HG02981 (cell line): ENCODE results near the gene MCF2L.

Experiments
- ATAC-seq: cut with Tn5 transposase; IDR thresholded peaks from one replicate; pipeline ENCODE4 v1.9.1; 2021; ENCODE audit warnings: mild to moderate bottlenecking, moderate library complexity; ENCODE audit not compliant: unreplicated experiment

The MCF2L gene

DNA sequence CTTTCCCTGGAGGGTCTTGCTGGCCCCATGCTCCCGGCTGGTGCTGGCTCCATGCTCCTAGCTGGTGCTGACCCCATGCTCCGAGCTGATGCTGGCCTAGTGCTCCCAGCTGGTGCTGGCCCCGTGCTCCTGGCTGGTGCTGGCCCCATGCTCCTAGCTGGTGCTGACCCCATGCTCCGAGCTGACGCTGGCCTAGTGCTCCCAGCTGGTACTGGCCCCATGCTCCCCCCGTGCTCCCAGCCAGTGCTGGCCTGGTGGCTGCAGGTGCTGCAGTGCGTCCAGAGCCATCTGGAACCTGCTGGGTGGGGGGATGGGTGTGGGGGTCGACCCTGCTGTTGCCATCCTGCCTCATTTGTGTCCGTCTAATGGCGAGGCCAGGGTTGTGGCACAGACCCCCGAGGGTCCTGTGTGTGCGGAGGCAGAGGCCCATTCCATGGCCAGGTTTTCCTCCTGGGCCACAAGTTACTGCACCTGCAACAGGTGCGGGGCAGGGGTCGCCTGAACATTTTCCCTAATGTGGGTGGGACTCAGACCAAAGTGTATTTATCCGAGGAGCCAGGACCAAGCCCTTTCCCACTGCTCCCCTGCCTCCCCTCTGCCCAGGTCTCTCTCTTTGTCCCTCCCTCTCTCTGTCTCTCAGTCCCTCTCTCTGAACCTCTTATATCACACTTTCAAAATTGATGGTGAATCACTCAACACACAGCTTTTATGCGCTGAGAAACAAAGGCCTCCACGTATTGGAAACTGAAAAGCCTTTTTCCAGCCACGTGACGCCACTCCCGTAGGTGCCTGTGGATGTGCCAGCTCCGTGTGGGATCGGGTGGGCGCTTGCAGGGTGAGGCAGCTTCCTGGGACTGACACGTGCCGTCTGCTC, 45.1 kb downstream of the MCF2L start:
- ATAC-seq: no peak

DNA sequence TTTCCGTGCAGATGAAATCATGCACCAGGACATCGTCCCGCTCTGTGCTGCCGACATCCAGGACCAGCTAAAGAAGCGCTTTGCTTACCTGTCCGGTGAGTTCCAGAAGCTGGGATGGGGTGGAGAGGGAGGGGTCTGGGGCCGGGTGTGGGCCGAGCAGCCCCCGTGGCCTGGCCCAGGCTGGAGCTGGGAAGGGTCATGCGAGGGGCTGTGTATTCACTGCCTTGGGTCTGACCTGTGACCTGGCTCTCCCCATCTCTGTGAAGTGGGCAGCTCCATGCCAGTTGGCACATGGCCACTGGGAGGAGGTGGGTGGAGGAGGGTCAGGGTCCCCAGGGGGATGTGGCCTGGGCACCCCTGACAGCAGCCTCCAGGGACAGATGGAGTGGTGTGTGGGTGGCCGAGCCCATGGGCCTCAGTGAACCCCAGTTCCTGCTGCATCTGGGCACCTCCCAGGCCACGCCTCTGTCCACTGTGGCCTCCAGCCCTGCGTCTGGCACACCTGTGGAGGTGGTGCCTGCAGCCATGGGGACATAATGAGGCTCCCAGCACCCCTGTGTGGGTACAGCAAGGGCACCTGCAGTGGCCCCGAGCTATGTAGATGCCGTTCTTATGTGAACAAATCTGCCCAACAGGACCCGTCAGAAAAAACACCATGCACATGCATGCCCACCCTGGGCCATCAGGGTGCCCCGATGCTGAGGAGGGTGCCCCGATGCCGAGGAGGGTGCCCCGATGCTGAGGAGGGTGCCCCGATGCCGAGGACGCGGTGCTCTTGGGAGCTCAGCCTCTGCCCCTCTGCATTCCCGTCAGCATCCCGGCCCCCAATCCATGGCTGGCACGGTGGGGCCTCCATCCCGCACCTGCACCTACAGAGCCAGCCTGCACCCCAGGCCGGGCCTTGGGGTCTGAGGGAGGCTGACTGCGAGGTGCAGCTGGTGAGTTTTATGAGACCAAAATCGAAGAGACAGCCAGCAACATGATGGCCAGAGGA, 46.0 kb downstream of the MCF2L start:
- no peak for ATAC-seq

DNA sequence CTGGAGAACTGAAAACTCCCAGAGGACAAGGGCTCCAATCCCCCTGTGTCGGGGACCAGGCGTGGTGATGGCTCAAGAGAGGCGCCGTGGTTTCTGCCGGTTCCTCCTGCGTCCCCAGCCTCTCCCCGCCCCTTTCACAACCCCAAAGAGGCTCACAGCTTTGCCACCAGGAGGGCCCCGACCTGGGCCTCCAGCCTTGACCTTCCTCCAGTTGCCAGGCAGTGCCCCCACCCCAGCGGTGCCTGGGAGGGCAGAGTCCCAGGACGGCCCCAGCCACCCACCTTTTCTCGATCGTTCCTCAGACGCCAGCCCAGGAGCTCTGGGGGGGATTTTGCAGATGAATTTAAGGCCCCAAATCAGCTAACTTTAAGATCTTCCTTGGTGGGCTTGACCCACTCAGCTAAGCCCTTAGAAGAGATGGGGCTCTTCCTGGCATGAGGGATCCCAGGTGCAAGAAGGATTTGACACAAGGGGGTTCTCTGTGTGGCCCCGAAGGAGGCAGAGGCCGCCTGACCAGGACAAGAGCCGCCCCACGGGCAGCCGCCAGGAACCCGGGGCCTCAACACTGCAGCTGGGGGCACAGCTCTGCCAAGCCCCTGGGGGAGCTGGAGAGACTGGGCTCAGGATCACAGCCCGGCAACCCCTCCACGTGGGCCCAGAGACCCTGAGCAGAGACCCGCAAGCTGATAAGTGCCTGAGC, 47.0 kb downstream of the MCF2L start:
- ATAC-seq: no peak

DNA sequence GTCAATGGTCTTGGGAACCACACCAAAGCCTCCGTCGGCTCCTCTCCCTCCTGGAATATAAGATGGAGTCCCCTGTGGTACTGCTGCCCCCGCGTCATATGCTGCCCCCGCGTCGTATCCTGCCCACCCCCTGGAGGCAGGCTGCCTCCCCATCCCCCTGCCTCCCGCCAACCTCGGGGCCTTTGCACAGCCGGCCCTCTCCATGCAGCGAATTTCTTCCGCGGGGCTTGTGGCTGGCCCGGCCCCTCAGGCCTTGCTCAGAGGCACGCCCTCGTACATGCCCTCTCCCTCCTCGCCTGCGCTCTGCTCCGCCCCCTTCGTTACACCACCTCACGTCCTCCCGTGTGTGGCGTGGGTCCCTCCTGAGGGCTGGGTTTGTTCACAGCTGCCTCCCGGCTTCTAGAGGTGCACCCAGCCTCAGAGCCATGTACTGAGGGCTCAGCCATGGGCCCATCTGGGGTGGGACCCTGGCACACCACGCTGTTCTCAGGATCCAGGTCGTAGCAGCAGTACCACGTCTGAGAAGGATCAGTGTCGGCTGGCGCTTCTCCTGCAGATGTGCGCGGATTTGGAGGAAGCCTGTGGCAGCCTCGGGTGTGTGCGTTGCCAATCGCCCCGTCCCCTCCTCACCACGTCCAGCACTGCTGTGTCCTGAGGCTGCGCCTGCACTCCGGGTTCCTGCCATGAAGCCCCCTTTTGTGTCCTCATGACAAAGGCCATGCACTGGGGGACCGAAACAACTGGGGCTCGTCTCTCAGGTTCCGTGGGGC, 47.7 kb downstream of the MCF2L start:
- no peak for ATAC-seq

DNA sequence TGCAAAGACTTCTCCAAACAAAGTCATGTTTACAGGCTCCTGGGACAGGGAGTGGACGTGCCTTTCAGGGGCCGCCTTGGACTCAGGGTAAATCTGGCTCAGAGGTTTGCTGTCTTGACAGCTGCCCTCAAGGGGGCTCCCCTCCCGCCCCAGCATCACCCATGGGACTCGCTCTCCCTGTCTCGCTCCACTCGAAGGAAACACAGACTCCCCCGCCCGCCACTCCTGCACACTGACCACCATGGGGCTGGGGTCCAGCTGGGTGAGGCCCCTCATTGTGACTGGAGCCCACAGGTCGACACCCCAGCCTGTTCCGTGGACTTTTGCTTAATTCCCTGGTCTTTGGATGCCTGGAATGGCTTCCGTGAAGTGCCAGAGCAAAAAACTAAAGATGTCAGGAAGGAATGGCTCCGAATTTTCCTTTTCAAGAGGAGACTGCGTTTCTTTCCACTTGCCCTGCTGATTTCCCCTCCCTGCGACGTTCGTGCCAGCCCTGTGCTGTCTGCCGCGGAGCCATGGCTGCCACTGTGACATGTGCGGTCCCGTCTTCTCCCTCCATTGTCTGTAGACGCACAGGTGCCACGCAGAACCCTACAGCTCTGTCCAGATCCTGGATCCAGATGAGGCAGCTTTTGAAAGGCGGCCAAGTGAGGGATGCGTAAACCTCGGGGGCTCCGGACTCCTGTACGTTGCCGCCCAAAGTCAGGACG, 48.6 kb downstream of the MCF2L start:
- no peak for ATAC-seq

DNA sequence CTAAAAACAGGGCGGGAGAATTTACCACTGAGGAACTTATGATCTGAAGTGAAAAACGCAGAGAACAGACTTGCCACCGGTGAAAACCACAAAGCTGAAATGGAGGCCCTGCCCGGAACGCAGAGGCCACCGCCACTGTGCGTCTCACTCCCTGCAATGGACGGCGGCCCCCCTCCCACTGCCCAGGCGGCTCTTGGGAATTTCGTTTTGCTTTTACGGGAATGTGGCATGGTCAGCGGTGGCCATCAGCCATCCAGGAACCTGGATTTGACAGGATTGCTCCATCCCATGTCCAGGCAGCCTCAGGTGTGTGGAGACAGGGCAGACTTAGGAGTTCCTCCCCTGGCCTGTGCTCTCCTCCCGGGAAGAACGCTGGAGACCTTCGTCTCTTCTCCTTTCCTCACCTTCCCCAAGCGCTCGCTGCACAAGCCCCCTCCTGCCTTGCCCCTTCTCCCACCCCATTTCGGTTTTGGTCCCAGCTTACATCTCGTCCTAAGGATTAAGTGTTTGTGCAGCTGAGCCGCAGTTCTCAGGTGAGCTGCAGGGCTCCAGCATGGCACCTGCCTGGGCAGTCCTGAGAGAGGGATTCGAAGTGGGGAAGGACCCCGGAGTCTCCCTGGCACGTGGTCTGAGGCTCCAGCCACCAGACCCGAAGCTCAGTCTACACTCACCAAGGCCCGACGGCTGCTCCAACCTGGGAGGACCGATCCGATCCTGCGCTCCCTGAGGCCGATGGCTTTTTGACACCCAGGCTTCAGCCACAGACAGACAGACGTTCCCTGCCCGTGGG, 49.9 kb downstream of the MCF2L start:
- no peak for ATAC-seq

DNA sequence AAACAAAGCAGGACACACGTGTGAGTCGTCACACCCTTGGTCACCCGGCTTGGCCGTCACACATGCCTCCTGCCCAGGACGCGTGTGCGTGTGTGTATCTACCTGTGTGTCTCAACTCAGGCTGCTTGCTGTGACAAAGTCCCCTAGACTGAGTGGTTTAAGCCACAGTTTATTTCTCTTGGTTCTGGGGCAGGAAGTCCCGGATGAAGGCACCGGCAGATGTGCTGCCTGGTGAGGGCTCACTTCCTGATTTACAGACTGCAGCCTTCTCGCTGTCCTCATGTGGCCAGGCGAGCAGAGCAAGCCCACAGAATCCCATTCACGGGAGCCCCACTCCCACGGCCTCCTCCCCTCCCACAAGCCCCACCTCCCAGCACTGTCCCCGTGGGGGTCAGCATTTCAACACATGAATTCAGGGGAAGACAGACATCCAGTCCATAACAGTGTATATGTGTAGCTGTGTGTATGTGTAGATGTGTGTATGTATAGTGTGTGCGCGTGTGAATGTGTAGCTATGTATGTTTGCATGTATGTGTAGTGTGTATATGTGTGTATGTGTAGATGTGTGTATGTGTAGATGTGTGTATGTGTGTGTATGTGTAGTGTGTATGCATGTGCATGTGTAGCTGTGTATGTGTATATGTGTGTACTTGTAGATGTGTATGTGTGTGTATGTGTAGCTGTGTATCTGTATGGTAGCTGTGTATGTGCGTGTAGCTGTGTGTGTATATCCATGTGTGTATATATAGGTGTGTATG, 51.5 kb downstream of the MCF2L start:
- ATAC-seq: no peak

DNA sequence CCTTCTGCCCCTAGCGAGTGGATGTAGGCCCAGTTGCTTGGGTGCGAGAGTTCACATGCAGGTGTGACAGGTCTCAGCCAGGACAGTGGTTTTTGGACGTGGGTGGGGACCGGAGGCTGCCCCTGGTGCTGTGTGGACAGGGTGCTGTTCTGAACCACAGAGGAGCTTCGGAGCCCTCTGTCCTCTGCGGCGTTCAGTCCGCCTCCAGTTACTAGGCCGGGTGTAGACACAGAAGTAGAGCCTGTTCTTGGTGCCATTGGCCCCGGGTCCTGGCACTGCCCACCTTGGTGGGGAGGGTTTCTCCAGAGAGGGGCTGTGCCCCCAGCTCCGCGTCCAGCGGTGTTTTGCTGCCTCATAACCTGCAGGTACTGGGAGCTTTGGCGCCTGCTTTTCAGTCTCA, 52.4 kb downstream of the MCF2L start:
- no peak for ATAC-seq

DNA sequence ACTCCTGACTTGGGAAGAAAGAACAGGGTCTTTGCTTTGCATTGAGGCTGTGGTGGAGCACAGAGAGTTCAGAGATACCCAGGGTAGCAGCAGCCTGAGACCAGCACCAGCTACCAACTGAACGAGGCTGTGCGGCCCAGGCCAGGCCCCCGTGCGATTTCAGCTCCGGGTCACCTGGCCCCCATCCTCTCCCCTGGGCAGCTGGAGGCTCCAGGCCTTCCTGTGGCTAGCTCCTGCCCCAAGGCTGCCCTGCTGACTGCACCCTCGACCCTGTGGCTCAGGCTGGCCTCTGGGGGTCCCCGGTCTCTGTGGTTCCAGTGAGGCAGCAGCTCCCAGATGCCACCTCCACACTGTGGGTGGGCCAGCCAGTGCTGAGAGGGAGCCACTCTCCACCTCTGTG, 52.8 kb downstream of the MCF2L start:
- no peak for ATAC-seq

DNA sequence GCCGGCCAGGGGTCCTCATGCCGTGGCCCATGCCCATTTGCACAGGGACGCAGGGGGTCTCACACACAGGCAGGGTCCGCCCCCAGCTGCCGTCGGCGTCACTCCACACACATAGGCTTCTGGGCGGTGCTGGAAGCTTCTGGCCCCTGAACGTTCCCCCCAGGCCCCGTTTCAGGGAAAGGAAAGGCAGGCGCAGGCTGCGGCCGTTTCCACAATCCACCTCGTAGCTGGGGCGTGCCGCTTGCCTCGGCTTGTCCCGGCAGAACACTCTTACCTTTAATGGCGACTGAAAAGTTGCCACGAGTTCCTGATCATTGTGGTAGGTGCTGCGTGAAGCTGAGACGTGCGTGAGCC, 53.4 kb downstream of the MCF2L start:
- ATAC-seq: no peak

DNA sequence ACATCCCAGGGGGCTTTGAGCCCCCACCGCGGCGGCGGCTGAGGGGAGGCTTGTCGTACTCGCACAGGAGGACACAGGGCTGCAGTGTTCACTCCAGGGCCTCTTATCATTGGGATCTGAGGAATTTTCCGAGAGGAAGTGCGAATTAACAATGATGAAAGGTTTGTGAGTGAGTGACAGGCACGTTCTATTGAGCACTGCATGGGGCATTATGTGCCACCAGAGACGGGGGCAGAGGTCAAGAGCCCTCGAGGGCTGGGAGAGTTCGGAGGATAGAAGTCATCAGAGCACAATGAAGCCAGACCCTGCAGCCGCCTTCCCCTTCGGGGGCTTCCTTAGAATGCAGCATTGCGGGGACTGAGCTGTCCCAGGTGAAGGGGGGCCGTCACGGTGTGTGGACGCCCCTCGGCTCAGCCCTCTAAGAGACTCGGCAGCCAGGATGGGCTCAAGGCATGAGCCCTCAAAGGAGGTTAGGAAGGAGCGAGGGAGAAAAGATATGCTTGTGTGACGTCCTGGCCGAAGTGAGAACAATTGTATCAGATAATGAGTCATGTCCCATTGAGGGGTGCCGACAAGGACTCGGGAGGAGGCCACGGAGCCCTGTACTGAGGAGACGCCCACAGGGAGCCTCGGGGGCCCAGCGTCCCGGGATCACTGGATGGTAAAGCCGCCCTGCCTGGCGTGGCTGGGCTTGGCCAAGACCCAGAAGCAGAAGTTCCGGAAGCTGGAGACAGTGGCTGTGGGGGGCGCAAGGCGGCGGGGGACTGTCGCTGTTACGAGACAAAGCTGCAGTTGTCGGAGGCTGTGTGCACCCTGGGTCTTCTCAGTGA, 53.9 kb downstream of the MCF2L start:
- no peak for ATAC-seq

DNA sequence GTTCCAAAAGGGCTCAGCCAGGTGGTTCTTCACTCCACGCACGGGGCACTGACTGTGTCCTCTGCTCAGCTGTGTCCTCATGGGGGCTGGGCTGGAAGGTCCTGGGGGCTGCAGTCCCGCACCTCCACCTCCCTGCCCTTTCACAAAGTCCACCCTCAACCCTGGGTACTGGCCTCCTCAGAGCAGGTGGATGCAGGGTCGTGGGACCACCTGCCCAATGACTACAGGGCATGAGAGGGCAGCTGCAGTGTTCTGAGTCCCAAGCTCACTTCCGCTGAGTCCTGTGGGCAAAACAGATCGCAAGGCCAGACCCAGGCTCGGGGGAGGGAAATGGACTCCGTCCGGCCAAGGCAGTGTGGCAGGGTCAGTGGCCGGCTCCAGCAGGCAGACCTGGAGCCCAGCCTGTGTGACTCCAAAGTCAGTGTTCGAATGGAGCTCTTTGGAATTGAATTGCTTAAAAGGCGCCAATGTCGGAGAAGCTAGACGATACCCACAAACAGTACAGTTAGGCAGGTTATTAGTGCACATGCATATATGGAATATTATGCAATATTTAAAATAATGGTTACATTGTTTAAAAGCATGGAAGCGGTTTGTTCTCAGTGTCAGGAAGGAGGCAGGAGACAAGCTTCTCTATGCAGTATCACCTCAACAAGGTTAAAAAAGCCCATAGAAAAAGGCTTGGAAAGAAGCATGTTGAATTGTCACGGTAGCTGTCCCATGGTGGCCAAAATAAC, 54.8 kb downstream of the MCF2L start:
- no peak for ATAC-seq

DNA sequence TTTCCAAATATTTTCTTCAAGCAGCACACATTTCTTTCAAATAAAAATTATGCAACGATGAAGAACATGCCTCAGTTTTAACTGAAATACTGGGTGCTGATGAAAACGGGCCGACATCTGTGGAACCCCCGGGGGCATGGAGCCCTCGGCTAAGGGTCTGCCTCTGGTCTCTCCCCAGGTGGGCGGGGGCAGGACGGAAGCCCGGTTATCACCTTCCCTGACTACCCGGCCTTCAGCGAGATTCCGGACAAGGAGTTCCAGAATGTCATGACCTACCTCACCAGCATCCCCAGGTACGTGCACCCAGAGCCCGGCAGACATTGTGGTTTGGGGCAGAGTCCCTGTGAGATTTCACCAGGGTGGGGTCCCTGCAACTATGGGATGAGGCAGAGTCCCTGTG, 55.5 kb downstream of the MCF2L start:
- ATAC-seq: no peak

DNA sequence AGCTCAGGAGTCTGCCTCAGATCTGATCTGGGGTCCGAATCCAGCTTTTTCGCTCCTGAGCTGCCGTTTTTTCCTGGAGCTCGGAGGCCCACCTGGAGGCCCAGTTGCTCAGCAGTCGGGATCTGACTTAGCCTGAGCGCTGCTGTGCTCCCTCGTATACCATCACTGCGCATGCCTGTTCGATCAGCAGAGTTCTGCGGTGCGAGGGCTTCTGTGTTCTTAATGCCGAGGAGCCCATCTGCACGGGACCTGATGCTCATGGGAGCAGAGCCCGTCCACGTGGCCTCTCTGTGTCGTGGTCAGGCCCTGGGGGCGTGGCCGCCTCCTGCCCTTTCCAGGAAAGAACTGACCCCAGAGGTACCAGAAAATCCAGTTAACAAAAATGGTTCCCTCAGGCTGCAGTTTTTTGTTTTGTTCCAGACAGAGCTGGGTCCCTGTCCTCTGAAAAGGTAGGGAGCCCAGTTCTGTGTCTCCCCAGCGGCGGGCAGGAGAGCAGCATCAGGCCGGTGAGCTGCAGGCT, 57.4 kb downstream of the MCF2L start:
- ATAC-seq: no peak

DNA sequence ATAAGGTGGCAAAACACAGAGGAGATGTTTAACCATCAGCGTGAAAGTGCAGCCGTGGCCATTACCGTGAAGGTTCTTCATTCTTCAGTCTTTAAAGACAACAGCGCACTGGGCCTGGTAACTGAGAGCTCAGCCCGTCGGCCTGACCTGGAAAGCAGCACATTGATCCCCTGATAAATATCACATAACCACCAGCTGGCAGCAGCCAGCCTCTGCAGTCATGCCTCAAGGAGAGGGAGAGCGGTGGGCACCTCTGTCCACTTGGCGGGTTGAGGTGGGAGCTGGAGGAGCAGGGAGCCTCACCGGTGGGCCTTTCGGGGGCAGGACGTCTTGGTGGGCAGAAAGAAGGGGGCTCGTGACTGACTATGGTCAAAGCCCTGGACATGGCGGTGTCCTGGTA, 58.1 kb downstream of the MCF2L start:
- ATAC-seq: no peak

DNA sequence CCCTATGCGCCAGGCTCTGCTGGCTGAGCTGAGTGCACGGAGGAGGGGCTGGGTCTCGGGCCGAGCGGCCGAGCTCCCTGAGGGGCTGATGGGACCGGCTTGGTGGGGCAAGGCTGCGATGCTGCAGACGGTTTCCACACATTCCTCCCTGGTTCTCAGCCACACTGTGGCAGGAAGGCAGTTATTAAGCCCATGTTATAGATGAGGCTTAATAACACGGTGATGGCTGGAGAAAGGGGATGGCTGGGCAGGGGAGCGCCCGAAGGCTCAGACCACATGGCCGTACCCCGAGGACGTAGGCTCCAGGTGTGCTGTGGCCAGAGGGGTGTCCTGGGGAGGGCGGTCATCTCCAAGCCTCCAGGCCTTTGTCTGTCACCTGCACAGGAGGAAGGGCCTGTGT, 58.6 kb downstream of the MCF2L start:
- no peak for ATAC-seq
